Ascending aorta (tissue), 2 donors: ENCODE data around the gene KIF3C. TPM values are rescaled to one million over a fixed set of nuclear protein-coding genes. Genes with fewer than 3 reads are reported as not detected.

Experiments used
- DNase-seq, 2 donors: peaks; one replicate each; pipeline ENCODE4 v3.0.0-alpha.2; 2019; ENCODE audit warnings: low spot score in 2 of 2
- H3K27ac ChIP-seq, 2 donors: fragments of 200-600 bp; sonication (generic); one replicate each; pipeline ENCODE4 v1.5.1; 2016 to 2017; ENCODE audit warnings: mild to moderate bottlenecking in 1 of 2
- H3K27me3 ChIP-seq: fragments of 200-600 bp; sonication (generic); one replicate; pipeline ENCODE4 v1.5.1; 2017
- H3K36me3 ChIP-seq, 2 donors: fragments of 200-600 bp; sonication (generic); one replicate each; pipeline ENCODE4 v1.5.1; 2016
- H3K4me1 ChIP-seq, 2 donors: fragments of 200-600 bp; sonication (generic); one replicate each; pipeline ENCODE4 v1.5.1; 2016 to 2017; ENCODE audit warnings: mild to moderate bottlenecking in 1 of 2
- H3K4me3 ChIP-seq, 2 donors: fragments of 200-600 bp; sonication (generic); one replicate each; pipeline ENCODE4 v1.5.1; 2016 to 2017; ENCODE audit warnings: mild to moderate bottlenecking in 1 of 2
- H3K9me3 ChIP-seq, 2 donors: fragments of 200-600 bp; sonication (generic); one replicate each; pipeline ENCODE4 v1.5.1; 2016
- intact Hi-C: fragments of 100-400 bp; cut with DNase I; formaldehyde crosslinking; loops from one replicate; pipeline ENCODE4 v1.15.1; 2023
- total RNA-seq: library from RNA; depleted of rRNA; stranded (reverse); fragments of >200 nt; gene quantifications from one replicate; pipeline ENCODE4 v1.1.0, GENCODE V29; 2016
- TF ChIP-seq, protein P1 (sequence below), 3 experiments: fragments of 200-600 bp in 2 of 3; fragments of 450-650 bp in 1 of 3; sonication (generic) in 2 of 3; IDR thresholded peaks; one replicate each; pipeline ENCODE4 v1.5.1; 2016 to 2019; ENCODE audit warnings: antibody characterized with exemption in 3 of 3, mild to moderate bottlenecking in 1 of 3, moderate library complexity in 1 of 3

The KIF3C gene
- total RNA-seq, 1 donor from 2014 or later = 11.9 TPM

DNA sequence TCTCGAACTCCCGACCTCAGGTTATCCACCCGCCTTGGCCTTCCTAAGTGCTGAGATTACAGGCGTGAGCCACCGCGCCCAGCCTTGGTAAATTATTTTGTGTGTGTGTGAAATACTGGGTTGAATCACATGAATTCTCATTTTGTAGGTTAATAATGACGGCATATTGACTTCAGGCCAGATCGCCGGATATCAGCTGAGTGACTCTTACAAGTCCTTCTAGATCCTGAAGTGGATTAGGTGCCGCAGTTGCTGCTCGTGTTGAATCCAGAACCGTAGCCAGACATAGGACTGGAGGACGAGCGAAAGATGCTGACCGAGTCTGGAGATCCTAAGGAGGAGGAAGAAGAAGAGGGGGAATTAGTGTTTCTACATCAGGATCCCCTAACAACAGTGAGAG is 12.2 kb upstream of the KIF3C start:
- Histone ChIP-seq H3K4me3 (no peak overlapping the region), H3K9me3 (no peaks in the 10 kb centered on the region), H3K27ac (no peak overlapping the region), H3K36me3 (no peaks in the 10 kb centered on the region), H3K4me1 (peaks cover 7 to 12% of the 10 kb centered on the region in 2 donors), H3K27me3 (no peaks in the 10 kb centered on the region)
- DNase-seq = no peak
- TF ChIP-seq, protein P1, sequence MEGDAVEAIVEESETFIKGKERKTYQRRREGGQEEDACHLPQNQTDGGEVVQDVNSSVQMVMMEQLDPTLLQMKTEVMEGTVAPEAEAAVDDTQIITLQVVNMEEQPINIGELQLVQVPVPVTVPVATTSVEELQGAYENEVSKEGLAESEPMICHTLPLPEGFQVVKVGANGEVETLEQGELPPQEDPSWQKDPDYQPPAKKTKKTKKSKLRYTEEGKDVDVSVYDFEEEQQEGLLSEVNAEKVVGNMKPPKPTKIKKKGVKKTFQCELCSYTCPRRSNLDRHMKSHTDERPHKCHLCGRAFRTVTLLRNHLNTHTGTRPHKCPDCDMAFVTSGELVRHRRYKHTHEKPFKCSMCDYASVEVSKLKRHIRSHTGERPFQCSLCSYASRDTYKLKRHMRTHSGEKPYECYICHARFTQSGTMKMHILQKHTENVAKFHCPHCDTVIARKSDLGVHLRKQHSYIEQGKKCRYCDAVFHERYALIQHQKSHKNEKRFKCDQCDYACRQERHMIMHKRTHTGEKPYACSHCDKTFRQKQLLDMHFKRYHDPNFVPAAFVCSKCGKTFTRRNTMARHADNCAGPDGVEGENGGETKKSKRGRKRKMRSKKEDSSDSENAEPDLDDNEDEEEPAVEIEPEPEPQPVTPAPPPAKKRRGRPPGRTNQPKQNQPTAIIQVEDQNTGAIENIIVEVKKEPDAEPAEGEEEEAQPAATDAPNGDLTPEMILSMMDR (IDR thresholded peaks at IDR 0.05) = no peak
- intact Hi-C loops = no loop called here

DNA sequence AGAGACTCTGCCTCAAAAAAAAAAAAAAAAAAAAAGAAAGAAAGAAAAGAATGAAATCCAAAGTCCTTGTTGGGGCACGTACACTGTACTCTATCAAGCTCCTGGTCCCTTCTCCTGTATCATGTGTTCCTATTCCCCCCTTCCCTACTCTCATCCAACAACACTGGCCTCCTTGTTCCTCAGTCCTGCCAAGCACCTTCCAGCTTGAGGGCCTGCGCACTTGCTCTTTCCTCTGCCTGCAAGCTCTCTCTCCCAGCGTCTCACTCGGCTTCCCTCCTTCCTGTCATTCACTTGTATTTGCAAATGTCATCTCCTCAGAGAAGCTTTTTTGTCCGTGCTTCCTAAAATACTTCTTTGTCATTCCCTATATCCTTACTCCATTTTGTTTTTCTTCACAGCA is 10.8 kb upstream of the KIF3C start:
- intact Hi-C loops = no loop called here
- TF ChIP-seq, protein P1 (IDR thresholded peaks at IDR 0.05) = no peak
- Histone ChIP-seq H3K9me3 (no peaks in the 10 kb centered on the region), H3K27me3 (no peaks in the 10 kb centered on the region), H3K36me3 (no peaks in the 10 kb centered on the region), H3K27ac (no peak overlapping the region), H3K4me1 (peaks cover under 1 to 5% of the 10 kb centered on the region in 2 donors), H3K4me3 (no peak overlapping the region)
- DNase-seq = no peak

DNA sequence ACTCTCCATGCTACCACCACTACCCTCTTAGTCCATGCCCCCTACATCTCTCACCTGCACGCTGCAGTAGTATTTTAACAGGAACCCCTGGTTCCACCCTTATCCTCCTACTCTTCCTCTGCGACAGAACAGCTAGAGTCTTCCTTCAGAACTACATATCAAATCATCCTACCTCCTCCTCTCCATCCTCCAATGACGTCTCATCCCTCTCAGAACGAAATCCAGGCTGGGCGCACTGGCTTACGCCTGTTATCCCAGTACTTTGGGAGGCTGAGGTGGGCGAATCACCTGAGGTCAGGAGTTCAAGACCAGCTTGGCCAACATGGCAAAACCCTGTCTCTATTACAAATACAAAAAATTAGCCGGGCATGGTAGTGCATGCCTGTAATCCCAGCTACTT is 10.3 kb upstream of the KIF3C start:
- Histone ChIP-seq H3K9me3 (no peaks in the 10 kb centered on the region), H3K27me3 (no peaks in the 10 kb centered on the region), H3K27ac (no peak overlapping the region), H3K36me3 (no peaks in the 10 kb centered on the region), H3K4me1 (peaks cover 0 to 3% of the 10 kb centered on the region in 2 donors), H3K4me3 (no peak overlapping the region)
- TF ChIP-seq, protein P1 (IDR thresholded peaks at IDR 0.05) = no peak
- DNase-seq = no peak
- intact Hi-C loops = no loop called here

DNA sequence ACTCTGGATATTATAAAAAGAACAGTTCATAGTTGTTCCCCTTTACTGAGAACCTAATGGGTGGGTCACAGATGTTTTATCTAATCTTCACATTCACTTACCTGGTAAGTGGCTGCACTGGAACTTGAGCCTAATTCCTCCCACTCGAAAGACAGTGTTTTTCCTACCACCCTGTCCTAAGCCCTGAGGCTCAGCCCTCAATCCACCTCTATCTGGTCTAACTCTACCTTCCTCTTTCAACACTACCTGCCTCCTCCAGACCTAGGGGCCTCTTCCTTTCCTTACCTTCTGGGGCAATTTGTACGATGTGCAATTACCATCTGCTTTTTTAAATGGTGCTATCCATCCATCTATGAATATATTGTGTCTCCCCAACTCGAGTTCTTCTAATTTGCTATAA is 9.7 kb upstream of the KIF3C start:
- Histone ChIP-seq H3K27ac (no peak overlapping the region), H3K9me3 (no peaks in the 10 kb centered on the region), H3K4me3 (no peak overlapping the region), H3K4me1 (peaks cover 0 to 3% of the 10 kb centered on the region in 2 donors), H3K27me3 (no peaks in the 10 kb centered on the region), H3K36me3 (no peaks in the 10 kb centered on the region)
- DNase-seq = no peak
- intact Hi-C loops = loop anchor here (1.0 kb wide), 1 partner anchor 153 kb away; no protein-coding TSS in a partner anchor
- TF ChIP-seq, protein P1 (IDR thresholded peaks at IDR 0.05) = no peak

DNA sequence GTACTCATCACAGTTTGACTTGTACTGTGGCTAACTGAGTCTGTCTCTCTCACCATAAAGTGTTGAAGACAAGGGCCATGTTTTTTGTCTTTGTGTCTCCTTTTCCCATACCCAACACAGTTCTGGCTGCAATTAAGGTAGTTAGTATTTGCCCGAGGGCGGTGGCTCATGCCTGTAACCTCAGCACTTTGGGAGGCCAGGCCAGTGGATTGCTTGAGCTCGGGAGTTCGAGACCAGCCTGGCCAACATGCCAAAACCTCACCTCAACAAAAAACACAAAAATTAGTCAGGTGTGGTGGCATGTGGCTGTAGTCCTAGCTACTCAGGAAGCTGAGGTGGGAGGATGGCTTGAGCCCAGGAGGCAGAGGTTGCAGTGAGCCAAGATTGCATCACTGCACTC is 6.9 kb upstream of the KIF3C start:
- H3K27ac ChIP-seq = no peak overlapping the region
- H3K4me3 ChIP-seq = no peak overlapping the region
- TF ChIP-seq, protein P1 (IDR thresholded peaks at IDR 0.05) = no peak
- no peaks in the 10 kb centered on the region for H3K36me3 ChIP-seq
- no peak for DNase-seq
- intact Hi-C loops = loop anchor here (10.0 kb wide), 2 partner anchors 196 to 356 kb away; partner anchors contain the start of genes ADGRF3 and SELENOI
- H3K9me3 ChIP-seq = no peaks in the 10 kb centered on the region
- no peaks in the 10 kb centered on the region for H3K27me3 ChIP-seq
- H3K4me1 ChIP-seq = peaks cover 0 to 3% of the 10 kb centered on the region in 2 donors

DNA sequence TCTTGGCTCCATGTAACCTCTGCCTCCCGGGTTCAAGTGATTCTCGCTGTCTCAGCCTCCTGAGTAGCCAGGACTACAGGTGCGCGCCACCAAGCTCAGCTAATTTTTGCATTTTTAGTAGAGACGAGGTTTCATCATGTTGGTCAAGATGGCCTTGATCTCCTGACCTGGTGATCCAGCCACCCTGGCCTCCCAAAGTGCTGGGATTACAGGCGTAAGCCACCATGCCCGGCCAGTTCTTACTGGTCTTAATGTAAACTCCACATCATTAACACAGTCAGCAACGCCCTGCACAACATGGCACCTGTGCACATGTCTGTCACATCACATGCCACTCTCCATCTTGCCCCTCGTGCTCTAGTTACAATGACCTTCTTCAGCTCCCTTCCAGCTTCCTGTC is 5.8 kb upstream of the KIF3C start:
- TF ChIP-seq, protein P1 (IDR thresholded peaks at IDR 0.05) = no peak
- H3K36me3 ChIP-seq = no peaks in the 10 kb centered on the region
- intact Hi-C loops = loop anchor here (10.0 kb wide), 2 partner anchors 197 to 357 kb away; partner anchors contain the start of genes ADGRF3 and SELENOI
- peaks cover 0 to 3% of the 10 kb centered on the region in 2 donors for H3K4me1 ChIP-seq
- H3K4me3 ChIP-seq = no peak overlapping the region
- H3K27me3 ChIP-seq = no peaks in the 10 kb centered on the region
- no peak overlapping the region for H3K27ac ChIP-seq
- no peak for DNase-seq
- no peaks in the 10 kb centered on the region for H3K9me3 ChIP-seq
